Activated naive CD4-positive, alpha-beta T cell treated with anti-CD3 and anti-CD28 coated beads for 36 hours (primary cell): ENCODE results near the gene STH. TPM values are rescaled to one million over a fixed set of nuclear protein-coding genes. Genes with fewer than 3 reads are reported as not detected.

Experiments
- CTCF ChIA-PET: fragments of 350-600 bp; sonication (Branson Sonifier 250); formaldehyde crosslinking; loops from one replicate; lab custom pipeline; 2021; ENCODE audit warnings: antibody characterized with exemption; lab: Charles Lee
- DNase-seq: peaks from one replicate; pipeline ENCODE4 v3.0.0-alpha.2; 2020
- H3K27ac Mint-ChIP-seq: one replicate; pipeline ENCODE4 v1.8.0; 2021; ENCODE audit warnings: mild to moderate bottlenecking, mixed read lengths
- H3K27me3 Mint-ChIP-seq: one replicate; pipeline ENCODE4 v1.8.0; 2021; ENCODE audit warnings: low read depth, mixed read lengths
- H3K36me3 Mint-ChIP-seq: one replicate; pipeline ENCODE4 v1.8.0; 2021; ENCODE audit warnings: low read depth, mixed read lengths
- H3K4me1 Mint-ChIP-seq: one replicate; pipeline ENCODE4 v1.8.0; 2021; ENCODE audit warnings: low read depth, mixed read lengths
- H3K4me3 Mint-ChIP-seq: one replicate; pipeline ENCODE4 v1.8.0; 2021; ENCODE audit warnings: mild to moderate bottlenecking, moderate library complexity, mixed read lengths
- H3K9me3 Mint-ChIP-seq: one replicate; pipeline ENCODE4 v1.8.0; 2021; ENCODE audit warnings: mixed read lengths
- intact Hi-C: fragments of 100-400 bp; cut with micrococcal nuclease; formaldehyde crosslinking; loops from one replicate; pipeline ENCODE4 v1.15.1; 2023
- total RNA-seq, 2 experiments: library from RNA; stranded (reverse); gene quantifications; one replicate each; pipeline ENCODE4 v1.2.3, GENCODE V29; 2021

The STH gene
- total RNA-seq, 2 experiments from 2014 or later, result not detected

DNA sequence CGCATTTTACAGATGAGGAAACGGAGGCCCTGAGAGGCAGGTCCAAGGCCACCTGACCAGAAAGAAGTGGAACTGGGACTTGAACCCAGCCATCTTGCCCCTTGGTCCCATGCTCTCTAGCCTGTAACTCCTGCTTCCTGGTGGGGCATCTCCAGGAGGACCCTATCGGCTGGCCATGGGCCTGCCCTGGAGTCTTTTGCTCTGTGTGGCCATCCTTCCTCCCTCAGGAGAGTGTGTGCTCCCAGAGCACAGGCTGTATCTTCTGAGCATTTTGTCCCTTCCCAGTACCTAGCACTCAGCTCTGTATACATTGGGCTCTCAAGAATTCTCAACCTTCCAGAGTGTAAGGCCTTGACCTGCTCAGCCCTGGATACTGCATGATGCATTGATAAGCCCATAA, 28.4 kb upstream of the STH start:
- Mint-ChIP-seq H3K27me3 (peaks cover 3% of the 10 kb centered on the region), H3K4me3 (no peak overlapping the region), H3K9me3 (peaks cover 4% of the 10 kb centered on the region), H3K4me1 (no peaks in the 10 kb centered on the region), H3K36me3 (no peaks in the 10 kb centered on the region), H3K27ac (no peak overlapping the region)
- DNase-seq, result no peak
- intact Hi-C loops, result no loop called here
- CTCF ChIA-PET, result interaction anchor here (0.6 kb wide), 1 partner anchor 241 kb away, joined by 3 read pairs; no protein-coding TSS in a partner anchor

DNA sequence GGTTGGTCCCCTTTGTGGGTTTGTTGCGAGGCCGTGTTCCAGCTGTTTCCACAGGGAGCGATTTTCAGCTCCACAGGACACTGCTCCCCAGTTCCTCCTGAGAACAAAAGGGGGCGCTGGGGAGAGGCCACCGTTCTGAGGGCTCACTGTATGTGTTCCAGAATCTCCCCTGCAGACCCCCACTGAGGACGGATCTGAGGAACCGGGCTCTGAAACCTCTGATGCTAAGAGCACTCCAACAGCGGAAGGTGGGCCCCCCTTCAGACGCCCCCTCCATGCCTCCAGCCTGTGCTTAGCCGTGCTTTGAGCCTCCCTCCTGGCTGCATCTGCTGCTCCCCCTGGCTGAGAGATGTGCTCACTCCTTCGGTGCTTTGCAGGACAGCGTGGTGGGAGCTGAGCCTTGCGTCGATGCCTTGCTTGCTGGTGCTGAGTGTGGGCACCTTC, 27.3 kb upstream of the STH start:
- Mint-ChIP-seq H3K4me3 (no peak overlapping the region), H3K27ac (no peak overlapping the region), H3K4me1 (no peaks in the 10 kb centered on the region), H3K27me3 (no peaks in the 10 kb centered on the region), H3K36me3 (no peaks in the 10 kb centered on the region), H3K9me3 (peaks cover 4% of the 10 kb centered on the region)
- intact Hi-C loops, result no loop called here
- CTCF ChIA-PET, result interaction anchor here (1.5 kb wide), 1 partner anchor 30 kb away, joined by 3 read pairs; no protein-coding TSS in a partner anchor
- no peak for DNase-seq

GRCh38 chr17:45972531-45972930, 26.5 kb upstream of the STH start:
- Mint-ChIP-seq H3K4me1 (no peaks in the 10 kb centered on the region), H3K4me3 (no peak overlapping the region), H3K9me3 (peaks cover 4% of the 10 kb centered on the region), H3K36me3 (no peaks in the 10 kb centered on the region), H3K27ac (no peak overlapping the region), H3K27me3 (no peaks in the 10 kb centered on the region)
- DNase-seq, result no peak
- intact Hi-C loops, result no loop called here
- CTCF ChIA-PET, result interaction anchor here (1.5 kb wide), 1 partner anchor 30 kb away, joined by 3 read pairs; no protein-coding TSS in a partner anchor

DNA sequence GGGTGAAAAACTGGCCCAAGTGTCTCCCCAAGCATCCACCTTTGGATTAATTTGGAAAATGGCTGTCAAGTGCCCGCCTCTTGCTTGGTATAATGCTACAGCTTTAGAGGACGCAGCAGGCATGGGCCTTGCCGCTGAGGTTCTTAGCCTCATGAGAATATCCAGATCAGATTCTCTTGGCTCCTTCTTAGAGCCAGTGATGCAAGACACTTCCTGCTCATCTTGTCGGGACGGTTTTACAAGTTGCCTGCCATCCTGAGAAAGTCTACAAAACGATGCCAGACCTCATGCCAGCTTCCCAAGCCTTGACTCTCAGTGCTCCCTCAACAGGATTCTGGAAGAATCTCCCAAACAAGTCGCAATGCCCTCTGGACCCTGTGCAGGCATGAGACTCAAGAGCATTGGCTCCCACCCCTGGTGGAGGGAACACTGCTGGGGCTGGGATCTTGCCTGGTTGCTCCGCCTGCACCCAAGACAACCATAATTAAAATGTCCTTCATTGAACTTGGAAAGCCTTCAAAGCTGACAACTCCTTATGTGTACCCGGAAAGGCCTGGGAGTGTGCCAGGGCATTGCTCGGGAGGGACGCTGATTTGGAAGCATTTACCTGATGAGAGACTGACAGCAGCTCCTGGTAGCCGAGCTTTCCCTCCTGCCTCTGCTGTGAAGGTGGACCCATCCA, 25.8 kb upstream of the STH start:
- no peak overlapping the region for H3K27ac Mint-ChIP-seq
- no peaks in the 10 kb centered on the region for H3K27me3 Mint-ChIP-seq
- intact Hi-C loops, result no loop called here
- H3K9me3 Mint-ChIP-seq, result peaks cover 4% of the 10 kb centered on the region
- no peak for DNase-seq
- H3K36me3 Mint-ChIP-seq, result no peaks in the 10 kb centered on the region
- H3K4me3 Mint-ChIP-seq, result no peak overlapping the region
- no peaks in the 10 kb centered on the region for H3K4me1 Mint-ChIP-seq
- CTCF ChIA-PET, result no interaction called here

DNA sequence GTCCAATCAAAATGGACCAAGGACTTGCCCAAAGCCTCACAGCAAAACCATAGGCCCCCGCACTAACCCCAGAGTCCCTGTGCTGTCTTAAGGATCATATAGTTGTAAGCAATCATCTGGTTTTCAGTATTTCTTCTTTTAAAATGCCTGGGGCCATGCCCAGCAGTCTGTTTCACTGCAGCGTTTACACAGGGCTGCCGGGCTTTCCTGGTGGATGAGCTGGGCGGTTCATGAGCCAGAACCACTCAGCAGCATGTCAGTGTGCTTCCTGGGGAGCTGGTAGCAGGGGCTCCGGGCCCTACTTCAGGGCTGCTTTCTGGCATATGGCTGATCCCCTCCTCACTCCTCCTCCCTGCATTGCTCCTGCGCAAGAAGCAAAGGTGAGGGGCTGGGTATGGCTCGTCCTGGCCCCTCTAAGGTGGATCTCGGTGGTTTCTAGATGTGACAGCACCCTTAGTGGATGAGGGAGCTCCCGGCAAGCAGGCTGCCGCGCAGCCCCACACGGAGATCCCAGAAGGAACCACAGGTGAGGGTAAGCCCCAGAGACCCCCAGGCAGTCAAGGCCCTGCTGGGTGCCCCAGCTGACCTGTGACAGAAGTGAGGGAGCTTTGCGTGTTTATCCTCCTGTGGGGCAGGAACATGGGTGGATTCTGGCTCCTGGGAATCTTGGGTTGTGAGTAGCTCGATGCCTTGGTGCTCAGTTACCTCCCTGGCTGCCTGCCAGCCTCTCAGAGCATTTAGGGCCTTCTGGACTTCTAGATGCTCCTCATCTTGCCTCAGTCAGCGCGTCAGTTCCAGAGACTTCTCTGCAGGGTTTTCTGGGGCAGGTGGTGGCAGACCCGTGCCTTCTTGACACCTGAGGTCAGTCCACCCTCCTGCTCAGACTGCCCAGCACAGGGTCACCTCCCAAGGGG, 24.8 kb upstream of the STH start:
- no peak overlapping the region for H3K27ac Mint-ChIP-seq
- intact Hi-C loops, result no loop called here
- no peak overlapping the region for H3K4me3 Mint-ChIP-seq
- no peak for DNase-seq
- no peaks in the 10 kb centered on the region for H3K27me3 Mint-ChIP-seq
- H3K9me3 Mint-ChIP-seq, result peaks cover 4% of the 10 kb centered on the region
- no peaks in the 10 kb centered on the region for H3K4me1 Mint-ChIP-seq
- H3K36me3 Mint-ChIP-seq, result no peaks in the 10 kb centered on the region
- CTCF ChIA-PET, result no interaction called here

DNA sequence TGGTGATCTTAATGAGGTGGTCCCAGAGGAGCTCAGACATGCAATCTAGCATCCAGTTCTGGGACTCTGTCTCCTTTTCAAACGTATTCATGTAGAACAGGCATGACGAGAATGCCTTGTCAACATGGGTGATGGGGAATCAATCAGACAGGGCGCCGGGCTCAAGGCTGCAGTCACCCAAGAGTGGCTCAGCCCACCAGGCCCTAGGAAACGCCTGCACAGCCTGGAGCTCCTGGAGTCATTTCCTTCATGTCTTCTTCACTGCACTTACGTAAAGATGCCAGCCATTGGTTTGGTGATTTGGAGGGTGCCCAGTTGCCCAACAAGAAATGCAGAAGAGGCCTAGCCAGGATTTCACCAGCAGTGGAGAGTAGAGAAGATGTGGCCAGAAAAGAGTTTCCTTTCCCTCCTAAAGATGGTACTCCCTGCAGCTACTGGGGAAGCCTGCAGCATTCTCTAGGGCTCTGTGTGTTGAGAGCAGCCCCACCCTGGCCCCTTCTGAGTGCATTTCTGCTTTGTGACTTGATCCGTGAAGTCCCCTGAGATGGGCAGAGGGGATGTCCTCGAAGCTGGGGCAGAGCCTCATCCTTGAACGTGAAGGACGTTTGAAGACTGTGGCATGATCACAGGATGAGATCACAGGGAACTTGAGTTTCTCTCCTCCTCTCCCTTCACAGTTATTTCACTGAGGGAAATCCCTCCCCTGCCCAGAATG, 24.0 kb upstream of the STH start:
- no peak for DNase-seq
- H3K4me1 Mint-ChIP-seq, result no peaks in the 10 kb centered on the region
- H3K9me3 Mint-ChIP-seq, result peaks cover 4% of the 10 kb centered on the region
- no peak overlapping the region for H3K4me3 Mint-ChIP-seq
- H3K27me3 Mint-ChIP-seq, result no peaks in the 10 kb centered on the region
- H3K27ac Mint-ChIP-seq, result no peak overlapping the region
- intact Hi-C loops, result no loop called here
- no peaks in the 10 kb centered on the region for H3K36me3 Mint-ChIP-seq
- CTCF ChIA-PET, result no interaction called here

- no peaks in the 10 kb centered on the region for H3K4me1 Mint-ChIP-seq
- CTCF ChIA-PET, result no interaction called here
- no peak overlapping the region for H3K4me3 Mint-ChIP-seq
- H3K27ac Mint-ChIP-seq, result no peak overlapping the region
- intact Hi-C loops, result no loop called here
- no peaks in the 10 kb centered on the region for H3K27me3 Mint-ChIP-seq
- H3K9me3 Mint-ChIP-seq, result peaks cover 4% of the 10 kb centered on the region
- DNase-seq, result no peak
- no peaks in the 10 kb centered on the region for H3K36me3 Mint-ChIP-seq
Measured at GRCh38 chr17:45975640-45976295, 23.3 kb upstream of the STH start.

DNA sequence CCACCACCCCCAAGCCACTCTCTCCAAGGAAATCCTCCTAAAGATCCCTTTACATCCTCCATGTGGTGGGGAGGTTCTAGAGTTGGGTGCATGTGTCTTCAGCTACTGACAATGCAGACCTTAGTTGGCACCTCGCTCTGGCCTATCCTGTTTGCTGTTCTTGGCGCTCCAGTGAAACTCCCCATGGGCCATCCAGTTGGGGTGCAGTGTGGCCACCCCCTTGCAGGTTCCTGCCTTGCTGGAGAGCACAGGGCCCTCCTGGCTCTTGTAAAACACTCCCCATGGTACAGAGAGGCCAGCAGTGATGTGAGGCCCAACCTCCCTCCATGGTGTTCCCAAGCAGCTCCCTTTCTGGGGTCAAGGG, 22.7 kb upstream of the STH start:
- no peak for DNase-seq
- Mint-ChIP-seq H3K9me3 (peaks cover 4% of the 10 kb centered on the region), H3K27ac (no peak overlapping the region), H3K36me3 (no peaks in the 10 kb centered on the region), H3K27me3 (no peaks in the 10 kb centered on the region), H3K4me1 (no peaks in the 10 kb centered on the region), H3K4me3 (no peak overlapping the region)
- intact Hi-C loops, result no loop called here
- CTCF ChIA-PET, result no interaction called here

DNA sequence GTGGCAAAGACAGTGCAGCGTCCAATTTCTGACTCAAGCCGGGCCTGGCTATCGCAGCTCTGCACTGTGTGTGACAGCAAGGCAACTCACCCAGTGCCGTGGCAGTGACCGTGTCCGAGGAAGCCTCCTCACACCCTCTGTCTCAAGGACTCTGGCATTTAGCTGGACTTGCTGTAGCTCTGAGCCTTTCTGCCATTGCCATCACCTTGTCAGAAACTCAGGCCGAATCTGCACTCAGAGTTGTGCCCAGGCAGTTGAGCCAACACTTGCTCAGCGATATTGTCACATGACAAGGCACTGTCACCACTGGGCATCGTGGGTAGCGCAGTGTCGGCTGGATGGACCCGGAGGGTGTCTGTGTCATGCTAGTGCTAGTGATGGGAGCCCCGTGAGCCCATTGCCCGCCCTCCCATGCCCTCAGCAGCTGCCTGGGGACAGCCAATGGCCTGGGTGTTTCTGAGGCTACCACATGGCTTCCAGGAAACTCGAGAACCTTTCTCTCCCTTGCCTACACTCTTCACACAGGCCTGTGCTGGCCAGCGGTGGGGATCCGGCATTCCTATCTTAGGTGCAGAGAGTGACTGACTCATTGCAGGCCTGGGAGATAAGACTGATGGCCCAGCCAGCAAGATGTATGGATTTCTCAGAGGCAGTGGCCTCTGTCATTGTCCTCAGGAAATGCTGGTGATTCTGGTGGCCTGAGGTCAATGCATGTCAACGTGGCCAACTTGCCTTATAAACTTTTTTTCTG, 22.1 kb upstream of the STH start:
- H3K9me3 Mint-ChIP-seq, result peaks cover 4% of the 10 kb centered on the region
- CTCF ChIA-PET, result no interaction called here

DNA sequence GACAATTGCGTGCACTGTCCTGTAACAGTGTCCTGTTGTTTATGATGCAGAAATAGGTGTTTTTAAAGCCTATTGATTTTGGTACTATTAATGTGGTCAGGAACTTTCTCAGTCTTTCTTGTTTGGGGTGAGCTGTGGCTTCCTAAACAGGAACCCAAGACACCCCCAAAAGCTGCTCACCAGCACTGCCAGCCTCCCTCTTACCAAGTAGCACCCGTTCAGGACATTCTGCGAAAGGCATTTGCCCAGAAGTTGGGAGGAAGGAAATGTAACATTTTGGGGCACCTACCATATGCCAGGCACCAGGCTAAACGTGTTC, 21.6 kb upstream of the STH start:
- Mint-ChIP-seq H3K27ac (no peak overlapping the region), H3K9me3 (peaks cover 2% of the 10 kb centered on the region), H3K36me3 (no peaks in the 10 kb centered on the region), H3K27me3 (no peaks in the 10 kb centered on the region), H3K4me1 (no peaks in the 10 kb centered on the region), H3K4me3 (no peak overlapping the region)
- CTCF ChIA-PET, result no interaction called here
- intact Hi-C loops, result no loop called here
- DNase-seq, result no peak

More for the DNA sequence above, 22.1 kb upstream of the STH start:
- no peak overlapping the region for H3K27ac Mint-ChIP-seq
- intact Hi-C loops, result no loop called here
- DNase-seq, result no peak
- H3K4me3 Mint-ChIP-seq, result no peak overlapping the region
- H3K27me3 Mint-ChIP-seq, result no peaks in the 10 kb centered on the region
- H3K4me1 Mint-ChIP-seq, result no peaks in the 10 kb centered on the region
- H3K36me3 Mint-ChIP-seq, result no peaks in the 10 kb centered on the region

- Mint-ChIP-seq H3K4me3 (no peak overlapping the region), H3K9me3 (no peaks in the 10 kb centered on the region), H3K4me1 (no peaks in the 10 kb centered on the region), H3K27ac (no peak overlapping the region), H3K36me3 (no peaks in the 10 kb centered on the region), H3K27me3 (no peaks in the 10 kb centered on the region)
- intact Hi-C loops, result no loop called here
- CTCF ChIA-PET, result interaction anchor here (0.5 to 1.1 kb wide), 2 partner anchors 29 to 104 kb away, joined by 3 read pairs; no protein-coding TSS in a partner anchor
- no peak for DNase-seq
Measured at GRCh38 chr17:45977976-45978626, 20.9 kb upstream of the STH start.
